H9 (cell line): ENCODE data around the gene CERS3. TPM values are rescaled to one million over a fixed set of nuclear protein-coding genes. Genes with fewer than 3 reads are reported as not detected.

Experiments used
- DNase-seq: peaks from one replicate; pipeline ENCODE4 v3.0.0-alpha.2; 2017
- H2AFZ ChIP-seq: one replicate; pipeline ENCODE4 v1.6.1; 2013; ENCODE audit warnings: mild to moderate bottlenecking, low read length, control low read depth, moderate library complexity
- H2AK5ac ChIP-seq: 2 replicates; pipeline ENCODE4 v1.6.1; 2013; ENCODE audit warnings: low read length, control low read depth, mixed read lengths; ENCODE audit not compliant: insufficient read length
- H2BK120ac ChIP-seq: one replicate; pipeline ENCODE4 v1.6.1; 2013; ENCODE audit warnings: low read depth, mild to moderate bottlenecking, low read length, control low read depth, inconsistent platforms; ENCODE audit not compliant: poor library complexity, severe bottlenecking
- H2BK12ac ChIP-seq: 2 replicates; pipeline ENCODE4 v1.6.1; 2013; ENCODE audit warnings: low read length, control low read depth, mixed read lengths, low read depth; ENCODE audit not compliant: insufficient read length
- H2BK15ac ChIP-seq: 2 replicates; pipeline ENCODE4 v1.6.1; 2013; ENCODE audit warnings: low read depth, low read length, control low read depth
- H2BK20ac ChIP-seq: one replicate; pipeline ENCODE4 v1.6.1; 2013; ENCODE audit warnings: low read depth, mild to moderate bottlenecking, low read length, control low read depth, inconsistent platforms; ENCODE audit not compliant: poor library complexity, severe bottlenecking
- H2BK5ac ChIP-seq: 2 replicates; pipeline ENCODE4 v1.6.1; 2013; ENCODE audit warnings: low read length, control low read depth, mixed read lengths; ENCODE audit not compliant: insufficient read length
- H3K14ac ChIP-seq: 2 replicates; pipeline ENCODE4 v1.6.1; 2013; ENCODE audit warnings: low read length, control low read depth; ENCODE audit not compliant: insufficient read depth
- H3K18ac ChIP-seq: 2 replicates; pipeline ENCODE4 v1.6.1; 2013; ENCODE audit warnings: low read depth, mild to moderate bottlenecking, mixed read lengths, low read length, control low read depth; ENCODE audit not compliant: insufficient read length
- H3K23ac ChIP-seq: 2 replicates; pipeline ENCODE4 v1.6.1; 2013; ENCODE audit warnings: low read length, control low read depth, mixed read lengths, low read depth; ENCODE audit not compliant: insufficient read length
- H3K23me2 ChIP-seq: 2 replicates; pipeline ENCODE4 v1.6.1; 2013; ENCODE audit warnings: low read depth, mild to moderate bottlenecking, mixed read lengths, low read length, control low read depth; ENCODE audit not compliant: insufficient read length, poor library complexity, severe bottlenecking
- H3K27ac ChIP-seq: 2 replicates; pipeline ENCODE4 v1.5.1; 2013; ENCODE audit warnings: low read length, control low read depth, mixed read lengths, low read depth; ENCODE audit not compliant: insufficient read length
- H3K27me3 ChIP-seq: 2 replicates; pipeline ENCODE4 v1.6.1; 2013; ENCODE audit warnings: low read length, control low read depth, inconsistent platforms; ENCODE audit not compliant: insufficient read depth
- H3K4ac ChIP-seq: 2 replicates; pipeline ENCODE4 v1.6.1; 2013; ENCODE audit warnings: low read depth, mild to moderate bottlenecking, control low read depth, inconsistent platforms, low read length, moderate library complexity
- H3K4me1 ChIP-seq: 2 replicates; pipeline ENCODE4 v1.6.1; 2013; ENCODE audit warnings: low read length, control low read depth, inconsistent platforms; ENCODE audit not compliant: insufficient read depth
- H3K4me2 ChIP-seq: 2 replicates; pipeline ENCODE4 v1.6.1; 2013; ENCODE audit warnings: low read length, control low read depth, mixed read lengths; ENCODE audit not compliant: insufficient read length, insufficient read depth
- H3K56ac ChIP-seq: 2 replicates; pipeline ENCODE4 v1.6.1; 2013; ENCODE audit warnings: low read depth, mild to moderate bottlenecking, mixed read lengths, low read length, control low read depth; ENCODE audit not compliant: insufficient read length
- H3K79me1 ChIP-seq: 2 replicates; pipeline ENCODE4 v1.6.1; 2013; ENCODE audit warnings: low read depth, mild to moderate bottlenecking, moderate library complexity, low read length, control low read depth, inconsistent platforms; ENCODE audit not compliant: insufficient read depth, poor library complexity, severe bottlenecking
- H3K79me2 ChIP-seq: 2 replicates; pipeline ENCODE4 v1.6.1; 2013; ENCODE audit warnings: low read length, control low read depth, inconsistent platforms; ENCODE audit not compliant: insufficient read depth
- H3K9ac ChIP-seq: 2 replicates; pipeline ENCODE4 v1.6.1; 2013; ENCODE audit warnings: low read length, control low read depth, mixed read lengths; ENCODE audit not compliant: insufficient read length; ENCODE audit errors: extremely low read depth
- H3K9me3 ChIP-seq: one replicate; pipeline ENCODE4 v1.6.1; 2013; ENCODE audit warnings: low read depth, low read length, inconsistent platforms; ENCODE audit not compliant: control insufficient read depth
- H3T11ph ChIP-seq: one replicate; pipeline ENCODE4 v1.6.1; 2013; ENCODE audit warnings: mild to moderate bottlenecking, low read length, control low read depth, inconsistent platforms
- H4K20me1 ChIP-seq: one replicate; pipeline ENCODE4 v1.6.1; 2013; ENCODE audit not compliant: control insufficient read depth, insufficient read length, insufficient read depth
- H4K5ac ChIP-seq: 2 replicates; pipeline ENCODE4 v1.6.1; 2013; ENCODE audit warnings: low read depth, mild to moderate bottlenecking, mixed read lengths, low read length, control low read depth; ENCODE audit not compliant: insufficient read length
- H4K8ac ChIP-seq: replicated peaks from 2 replicates; pipeline ENCODE4 v1.6.1; 2013; ENCODE audit warnings: low read length, control low read depth, mixed read lengths, low read depth; ENCODE audit not compliant: insufficient read length
- H4K91ac ChIP-seq: 2 replicates; pipeline ENCODE4 v1.6.1; 2013; ENCODE audit warnings: low read depth, mild to moderate bottlenecking, moderate library complexity, mixed read lengths, low read length, control low read depth; ENCODE audit not compliant: insufficient read length
- H3K27ac Mint-ChIP-seq, 3 experiments: 2 replicates in 2 of 3; 3 replicates in 1 of 3; pipeline ENCODE4 v1.8.0; 2020 to 2021; ENCODE audit warnings: mixed read lengths in 3 of 3, mild to moderate bottlenecking in 1 of 3, moderate library complexity in 1 of 3
- H3K27me3 Mint-ChIP-seq: 2 replicates; pipeline ENCODE4 v1.8.0; 2021; ENCODE audit warnings: low read depth, mild to moderate bottlenecking, moderate library complexity, mixed read lengths
- H3K36me3 Mint-ChIP-seq, 3 experiments: 2 replicates in 2 of 3; 3 replicates in 1 of 3; pipeline ENCODE4 v1.8.0; 2020 to 2021; ENCODE audit warnings: low read depth in 3 of 3, mixed read lengths in 3 of 3; ENCODE audit not compliant: insufficient read depth in 1 of 3
- H3K4me1 Mint-ChIP-seq, 2 experiments: 2 replicates each; pipeline ENCODE4 v1.8.0; 2020; ENCODE audit warnings: mixed read lengths in 2 of 2
- H3K4me3 Mint-ChIP-seq, 2 experiments: 2 replicates in 1 of 2; 3 replicates in 1 of 2; pipeline ENCODE4 v1.8.0; 2020 to 2021; ENCODE audit warnings: mild to moderate bottlenecking in 2 of 2, mixed read lengths in 2 of 2, moderate library complexity in 1 of 2
- H3K9me3 Mint-ChIP-seq, 2 experiments: 2 replicates in 1 of 2; 3 replicates in 1 of 2; pipeline ENCODE4 v1.8.0; 2020; ENCODE audit warnings: mild to moderate bottlenecking in 2 of 2, mixed read lengths in 2 of 2, moderate library complexity in 1 of 2
- CTCF ChIP-seq: fragments of 200-600 bp; sonication (generic); conservative IDR thresholded peaks from 3 replicates; pipeline ENCODE4 v1.8.0; 2021; ENCODE audit warnings: antibody characterized with exemption, mild to moderate bottlenecking
- WGBS: extraction: QIAGEN DNeasy Blood & Tissue Kit; methylation state at CpG from one replicate; pipeline ENCODE4 v1.1.7; 2013; ENCODE audit warnings: missing lambda C conversion rate, low lambda C conversion rate, mixed read lengths; ENCODE audit not compliant: insufficient read length; ENCODE audit errors: extremely low coverage; 5-methylcytosine and 5-hydroxymethylcytosine counted together
- total RNA-seq: library from RNA; stranded (reverse); gene quantifications from 2 replicates; pipeline ENCODE4 v1.2.1, GENCODE V29; 2021

Gene CERS3
- total RNA-seq, 1 experiment from 2014 or later = 1.4 TPM

DNA sequence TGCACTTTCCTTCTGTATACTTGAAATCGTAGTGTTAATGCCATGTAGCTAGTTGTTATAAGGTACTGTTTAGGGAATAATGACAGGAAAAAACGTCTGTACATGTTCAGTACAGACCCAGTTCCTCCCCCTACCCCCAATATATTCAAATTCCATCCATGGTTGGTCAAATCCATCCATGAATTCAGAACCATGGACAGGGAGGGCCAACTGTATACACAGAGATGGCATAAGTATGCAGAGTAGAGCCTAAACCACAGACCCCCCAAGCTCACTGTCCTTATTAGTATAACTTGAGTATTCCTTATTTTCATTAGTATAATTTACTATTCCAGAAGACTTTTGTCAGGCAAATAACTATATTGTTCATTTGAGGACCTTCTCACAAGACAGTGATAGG, 135.7 kb downstream of the CERS3 start:
- Mint-ChIP-seq H3K9me3 (peaks cover 16 to 19% of the 10 kb centered on the region in 2 experiments), H3K4me3 (no peak overlapping the region), H3K27ac (no peak overlapping the region), H3K27me3 (peaks cover 3% of the 10 kb centered on the region; the same call in 1 of the 2 replicates), H3K4me1 (no peaks in the 10 kb centered on the region), H3K36me3 (peaks cover 0 to 7% (median 5%) of the 10 kb centered on the region in 3 experiments; a peak in 4 of 7 replicates)
- H3K23me2 ChIP-seq = no peaks in the 10 kb centered on the region
- WGBS = no CpG with 5 or more reads among the region's 2 CpGs
- no peak overlapping the region for H2BK5ac ChIP-seq
- no peak for TF ChIP-seq CTCF
- H3K4me2 ChIP-seq = no peak overlapping the region
- H3K14ac ChIP-seq = no peak overlapping the region
- H2AFZ ChIP-seq = no peak overlapping the region
- no peaks in the 10 kb centered on the region for H3K4me1 ChIP-seq
- H3K79me2 ChIP-seq = no peaks in the 10 kb centered on the region
- no peak overlapping the region for H3K4ac ChIP-seq
- peaks cover 2% of the 10 kb centered on the region for H3K9me3 ChIP-seq
- H3K27ac ChIP-seq = no peak overlapping the region
- no peak overlapping the region for H2AK5ac ChIP-seq
- no peaks in the 10 kb centered on the region for H3K79me1 ChIP-seq
- no peaks in the 10 kb centered on the region for H4K20me1 ChIP-seq
- no peak overlapping the region for H3K18ac ChIP-seq
- no peak overlapping the region for H3K56ac ChIP-seq
- H2BK12ac ChIP-seq = no peak overlapping the region
- H2BK120ac ChIP-seq = no peak overlapping the region
- no peak overlapping the region for H4K5ac ChIP-seq
- H2BK20ac ChIP-seq = no peak overlapping the region
- no peaks in the 10 kb centered on the region for H3K27me3 ChIP-seq
- DNase-seq = no peak
- H2BK15ac ChIP-seq = no peak overlapping the region
- no peak overlapping the region for H4K8ac ChIP-seq
- no peak overlapping the region for H3T11ph ChIP-seq
- no peak overlapping the region for H4K91ac ChIP-seq
- no peak overlapping the region for H3K23ac ChIP-seq
- H3K9ac ChIP-seq = no peak overlapping the region
